GM12864 (cell line): ENCODE data around the gene EFCAB6.

Experiments
- DNase-seq: peaks from one replicate; pipeline ENCODE4 v3.0.0-alpha.2; 2011; ENCODE audit warnings: low read depth
- H3K4me3 ChIP-seq: 2 replicates; pipeline ENCODE4 v1.5.1; 2011; ENCODE audit warnings: mild to moderate bottlenecking, low read depth, low read length, control low read depth
- CTCF ChIP-seq: IDR thresholded peaks from 2 replicates; pipeline ENCODE4 v1.5.1; 2011; ENCODE audit warnings: low read depth, mild to moderate bottlenecking, moderate library complexity, low read length, control low read depth, inconsistent platforms; ENCODE audit errors: missing control alignments

Gene EFCAB6

GRCh38 chr22:43642319-43643206 is 169.5 kb downstream of the EFCAB6 start:
- no peak for TF ChIP-seq CTCF
- DNase-seq, result no peak
- H3K4me3 ChIP-seq, result no peak overlapping the region

GRCh38 chr22:43639228-43639948 is 172.7 kb downstream of the EFCAB6 start:
- no peak for TF ChIP-seq CTCF

GRCh38 chr22:43637275-43638260 is 174.5 kb downstream of the EFCAB6 start:
- no peak for DNase-seq
- no peak for TF ChIP-seq CTCF
- no peak overlapping the region for H3K4me3 ChIP-seq

More at GRCh38 chr22:43639228-43639948, 172.7 kb downstream of the EFCAB6 start:
- H3K4me3 ChIP-seq, result no peak overlapping the region
- DNase-seq, result no peak

DNA sequence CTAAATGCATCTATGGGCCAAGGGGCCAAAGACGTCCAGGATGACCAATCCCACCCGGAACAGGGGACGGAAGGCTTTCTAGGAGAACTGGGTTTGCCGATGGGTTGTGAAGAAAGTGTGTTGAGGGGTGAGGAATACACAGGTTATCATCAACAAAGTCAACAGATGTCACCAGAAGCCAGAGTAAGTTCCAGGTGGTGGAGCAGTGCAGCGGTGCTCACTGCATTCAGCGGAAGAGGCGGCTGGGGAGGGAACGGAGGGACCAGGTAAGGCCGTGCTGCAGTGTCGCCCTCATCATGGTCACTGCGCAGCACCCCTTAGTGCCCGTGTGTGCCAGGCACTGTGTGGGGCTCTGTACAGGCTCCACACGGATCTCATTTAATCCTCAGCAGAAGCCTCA is 176.0 kb downstream of the EFCAB6 start:
- DNase-seq, result no peak
- no peak for TF ChIP-seq CTCF
- no peak overlapping the region for H3K4me3 ChIP-seq

DNA sequence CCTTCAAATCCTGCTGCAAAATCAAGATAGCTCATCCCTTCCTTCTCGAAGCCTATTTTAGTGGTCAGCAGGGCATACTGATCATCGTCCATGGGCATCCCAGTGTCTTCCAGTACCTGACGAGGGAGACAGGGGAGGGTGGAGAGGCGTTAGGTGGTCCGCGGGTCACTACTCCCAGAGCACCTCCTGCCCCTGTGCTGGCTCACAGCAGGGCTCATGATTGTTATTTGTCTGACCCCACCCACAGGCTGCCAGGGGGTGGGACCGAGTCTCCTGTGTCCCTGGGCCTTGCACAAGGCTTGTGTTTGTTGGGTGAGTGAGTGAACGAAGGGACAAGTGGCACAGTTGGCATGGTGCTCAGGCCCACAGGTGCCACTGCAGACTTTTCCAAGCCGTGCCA is 177.0 kb downstream of the EFCAB6 start:
- no peak for DNase-seq
- no peak overlapping the region for H3K4me3 ChIP-seq
- no peak for TF ChIP-seq CTCF

GRCh38 chr22:43634316-43634715 is 177.8 kb downstream of the EFCAB6 start:
- no peak for TF ChIP-seq CTCF
- no peak overlapping the region for H3K4me3 ChIP-seq
- no peak for DNase-seq
